K562 (cell line): ENCODE measurements around the gene ARHGAP32.

ENCODE experiments used
- HNRNPL ChIP-seq: fragments of 200-400 bp; formaldehyde crosslinking; IDR thresholded peaks from 2 replicates; pipeline ENCODE4 v1.6.1; 2017; ENCODE audit warnings: low read depth, mild to moderate bottlenecking, low read length
- IRF9 ChIP-seq: fragments of 450-650 bp; IDR thresholded peaks from 2 replicates; pipeline ENCODE4 v1.6.1; 2016; ENCODE audit warnings: missing biosample characterization, missing genetic modification characterization
- POLR2AphosphoS5 ChIP-seq: IDR thresholded peaks from 2 replicates; pipeline ENCODE4 v1.6.1; 2011; ENCODE audit warnings: mild to moderate bottlenecking, low read depth, low read length, moderate library complexity; ENCODE audit not compliant: control insufficient read depth, insufficient read depth
- YY1 ChIP-seq, 3 experiments: IDR thresholded peaks; 2 replicates each; pipeline ENCODE4 v1.6.1; 2011; ENCODE audit warnings: low read length in 2 of 3, mild to moderate bottlenecking in 2 of 3, moderate library complexity in 2 of 3, borderline replicate concordance in 1 of 3, control low read depth in 1 of 3, low read depth in 1 of 3; ENCODE audit not compliant: insufficient read depth in 3 of 3, insufficient replicate concordance in 2 of 3, control insufficient read depth in 1 of 3, insufficient read length in 1 of 3; ENCODE audit errors: extremely low read depth in 1 of 3
- ZBTB1 ChIP-seq: sonication (generic); formaldehyde crosslinking; IDR thresholded peaks from 2 replicates; pipeline ENCODE4 v1.8.1; 2023; ENCODE audit warnings: missing genetic modification reagents, low read depth, mild to moderate bottlenecking, borderline replicate concordance
- ZBTB2 ChIP-seq: fragments of 450-650 bp; IDR thresholded peaks from 2 replicates; pipeline ENCODE4 v1.6.1; 2016; ENCODE audit warnings: antibody characterized with exemption
- ZNF23 ChIP-seq: fragments of 250-450 bp; sonication (Bioruptor Pico); IDR thresholded peaks from 2 replicates; pipeline ENCODE4 v1.4.0; 2020; ENCODE audit warnings: mild to moderate bottlenecking
- ZNF639 ChIP-seq, 2 experiments: fragments of 200-800 bp in 1 of 2; sonication (Bioruptor generic) in 1 of 2; sonication (generic) in 1 of 2; formaldehyde crosslinking in 1 of 2; IDR thresholded peaks in 1 of 2; conservative IDR thresholded peaks in 1 of 2; 2 replicates each; pipeline versions ENCODE4 v1.5.0 to v1.6.1; 2016 to 2020; ENCODE audit warnings: missing compliant biosample characterization in 1 of 2, missing genetic modification characterization in 1 of 2, missing genetic modification reagents in 1 of 2

- TF ChIP-seq ZBTB2 (no peak), ZBTB1 (CRISPR knock-in tag) (no peak), IRF9 (tag) (no peak), ZNF639 (CRISPR knock-in tag; conservative IDR thresholded peaks at IDR 0.05 in 1 of 2, IDR thresholded peaks at IDR 0.05 in 1 of 2) (no peak), YY1 (IDR thresholded peaks at IDR 0.05; ENCODE audit: borderline replicate concordance in 1 of 3, control insufficient read depth in 1 of 3, extremely low read depth in 1 of 3, insufficient read depth in 3 of 3, insufficient read length in 1 of 3, insufficient replicate concordance in 2 of 3, low read depth in 1 of 3, low read length in 2 of 3) (no peak), ZNF23 (CRISPR knock-in tag) (no peak), HNRNPL (no peak), POLR2AphosphoS5 (no peak)
These were observed 98.8 kb downstream of the ARHGAP32 start for GRCh38 chr11:129093283-129093682.
